SU-DHL-6 (cell line): ENCODE results near the gene CSK.

ENCODE experiments used
- H2AFZ ChIP-seq: fragments of 200-600 bp; sonication (generic); 2 replicates; pipeline ENCODE4 v1.6.1; 2014; ENCODE audit warnings: low read depth, mild to moderate bottlenecking, moderate library complexity, mixed read lengths, antibody characterized with exemption, low read length; ENCODE audit not compliant: severe bottlenecking
- H3F3A ChIP-seq: fragments of 200-600 bp; shearing (Covaris generic); 2 replicates; pipeline ENCODE4 v1.6.0; 2016; ENCODE audit warnings: antibody characterized with exemption, mild to moderate bottlenecking; ENCODE audit not compliant: insufficient read depth
- H3K27ac ChIP-seq: fragments of 200-600 bp; sonication (generic); 2 replicates; pipeline ENCODE4 v1.5.1; 2016; ENCODE audit warnings: low read depth, mild to moderate bottlenecking, low read length, moderate library complexity, mixed read lengths
- H3K27me3 ChIP-seq: fragments of 200-600 bp; sonication (generic), shearing (Covaris generic); 2 replicates; pipeline ENCODE4 v1.6.0; 2014; ENCODE audit warnings: mild to moderate bottlenecking, low read length
- H3K36me3 ChIP-seq: fragments of 200-600 bp; sonication (generic); 2 replicates; pipeline ENCODE4 v1.6.1; 2014; ENCODE audit warnings: mild to moderate bottlenecking, low read length, mixed read lengths
- H3K4me2 ChIP-seq: fragments of 300-600, 200-600 bp; shearing (Covaris generic), sonication (generic); 2 replicates; pipeline ENCODE4 v1.6.0; 2014; ENCODE audit warnings: low read length, low read depth, mild to moderate bottlenecking; ENCODE audit not compliant: poor library complexity, severe bottlenecking
- H3K4me3 ChIP-seq: fragments of 200-600 bp; sonication (generic); 2 replicates; pipeline ENCODE4 v1.5.1; 2014; ENCODE audit warnings: antibody characterized with exemption, low read length, mild to moderate bottlenecking, mixed read lengths; ENCODE audit not compliant: insufficient read depth, poor library complexity, severe bottlenecking
- H3K79me2 ChIP-seq: fragments of 200-600 bp; sonication (generic); 2 replicates; pipeline ENCODE4 v1.6.1; 2014; ENCODE audit warnings: mild to moderate bottlenecking, low read length, moderate library complexity; ENCODE audit not compliant: insufficient read depth
- H3K9ac ChIP-seq: fragments of 200-600 bp; sonication (generic); 2 replicates; pipeline ENCODE4 v1.7.0; 2014; ENCODE audit warnings: mild to moderate bottlenecking, low read length
- H3K9me2 ChIP-seq: fragments of 200-600 bp; sonication (generic); replicated peaks from 2 replicates; pipeline ENCODE4 v1.6.1; 2014; ENCODE audit warnings: low read length; ENCODE audit not compliant: insufficient read depth
- H3K9me3 ChIP-seq: fragments of 200-600 bp; sonication (generic); 2 replicates; pipeline ENCODE4 v1.6.1; 2014; ENCODE audit warnings: low read length, mixed read lengths; ENCODE audit not compliant: insufficient read depth
- H4K20me1 ChIP-seq: fragments of 200-600 bp; sonication (generic); 2 replicates; pipeline ENCODE4 v1.6.1; 2014; ENCODE audit warnings: low read depth, mild to moderate bottlenecking, antibody characterized with exemption, low read length, moderate library complexity, mixed read lengths
- EZH2phosphoT487 ChIP-seq: fragments of 200-600 bp; sonication (generic), shearing (Covaris generic); conservative IDR thresholded peaks from 2 replicates; pipeline ENCODE4 v1.6.1; 2018; ENCODE audit warnings: mild to moderate bottlenecking, antibody characterized with exemption, low read length, moderate library complexity, mixed read lengths
- TF ChIP-seq, protein P1 (sequence below): fragments of 200-600 bp; sonication (generic); IDR thresholded peaks from one replicate; pipeline ENCODE4 v1.5.1; 2017; ENCODE audit warnings: antibody characterized with exemption, mild to moderate bottlenecking, low read length, moderate library complexity; ENCODE audit not compliant: insufficient read depth, poor library complexity, severe bottlenecking

The CSK gene

DNA sequence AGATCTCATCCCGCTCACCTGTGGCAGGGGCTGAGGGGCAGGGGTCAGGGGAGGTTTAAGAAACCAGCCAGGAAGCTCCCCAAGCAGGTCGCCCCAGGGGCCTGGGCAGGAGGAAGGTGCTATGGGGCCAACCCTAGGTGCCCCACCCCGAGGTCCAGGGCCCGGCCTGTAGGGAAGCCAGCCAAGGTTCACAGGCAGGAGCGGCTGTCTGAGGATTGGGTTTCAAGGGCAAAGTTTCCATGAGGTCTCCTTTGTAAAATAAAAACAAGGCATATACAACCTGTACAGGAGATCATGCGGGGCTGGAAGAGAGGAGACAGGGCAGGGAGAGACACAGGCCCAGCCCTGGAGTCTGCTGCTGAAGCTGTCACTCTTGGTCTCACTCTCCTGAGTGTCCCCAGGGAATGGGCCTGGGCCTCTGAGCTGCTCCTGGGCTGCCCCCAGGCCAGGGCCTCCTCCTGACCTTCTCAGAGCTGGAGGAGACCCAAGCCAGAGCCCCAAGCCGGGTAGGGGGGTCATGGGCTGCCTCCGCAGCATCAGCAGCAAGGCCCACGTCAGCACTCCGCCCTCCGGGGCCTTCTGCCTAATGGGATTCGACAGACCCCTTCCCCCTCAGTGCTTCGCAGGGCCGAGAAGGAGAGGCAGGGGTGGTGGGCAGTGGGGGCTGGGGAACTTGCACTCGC is 50.1 kb downstream of the CSK start:
- Histone ChIP-seq H2AFZ (no peak overlapping the region), H3K9me3 (no peaks in the 10 kb centered on the region), H3K9me2 (no peaks in the 10 kb centered on the region), H3F3A (no peaks in the 10 kb centered on the region), H3K4me3 (no peak overlapping the region), H3K27me3 (no peaks in the 10 kb centered on the region), H3K27ac (no peak overlapping the region), H3K4me2 (no peak overlapping the region), H4K20me1 (no peaks in the 10 kb centered on the region), H3K9ac (no peak overlapping the region), H3K79me2 (no peaks in the 10 kb centered on the region), H3K36me3 (no peaks in the 10 kb centered on the region)
- TF ChIP-seq EZH2phosphoT487: no peak
- TF ChIP-seq, protein P1, sequence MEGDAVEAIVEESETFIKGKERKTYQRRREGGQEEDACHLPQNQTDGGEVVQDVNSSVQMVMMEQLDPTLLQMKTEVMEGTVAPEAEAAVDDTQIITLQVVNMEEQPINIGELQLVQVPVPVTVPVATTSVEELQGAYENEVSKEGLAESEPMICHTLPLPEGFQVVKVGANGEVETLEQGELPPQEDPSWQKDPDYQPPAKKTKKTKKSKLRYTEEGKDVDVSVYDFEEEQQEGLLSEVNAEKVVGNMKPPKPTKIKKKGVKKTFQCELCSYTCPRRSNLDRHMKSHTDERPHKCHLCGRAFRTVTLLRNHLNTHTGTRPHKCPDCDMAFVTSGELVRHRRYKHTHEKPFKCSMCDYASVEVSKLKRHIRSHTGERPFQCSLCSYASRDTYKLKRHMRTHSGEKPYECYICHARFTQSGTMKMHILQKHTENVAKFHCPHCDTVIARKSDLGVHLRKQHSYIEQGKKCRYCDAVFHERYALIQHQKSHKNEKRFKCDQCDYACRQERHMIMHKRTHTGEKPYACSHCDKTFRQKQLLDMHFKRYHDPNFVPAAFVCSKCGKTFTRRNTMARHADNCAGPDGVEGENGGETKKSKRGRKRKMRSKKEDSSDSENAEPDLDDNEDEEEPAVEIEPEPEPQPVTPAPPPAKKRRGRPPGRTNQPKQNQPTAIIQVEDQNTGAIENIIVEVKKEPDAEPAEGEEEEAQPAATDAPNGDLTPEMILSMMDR: no peak

DNA sequence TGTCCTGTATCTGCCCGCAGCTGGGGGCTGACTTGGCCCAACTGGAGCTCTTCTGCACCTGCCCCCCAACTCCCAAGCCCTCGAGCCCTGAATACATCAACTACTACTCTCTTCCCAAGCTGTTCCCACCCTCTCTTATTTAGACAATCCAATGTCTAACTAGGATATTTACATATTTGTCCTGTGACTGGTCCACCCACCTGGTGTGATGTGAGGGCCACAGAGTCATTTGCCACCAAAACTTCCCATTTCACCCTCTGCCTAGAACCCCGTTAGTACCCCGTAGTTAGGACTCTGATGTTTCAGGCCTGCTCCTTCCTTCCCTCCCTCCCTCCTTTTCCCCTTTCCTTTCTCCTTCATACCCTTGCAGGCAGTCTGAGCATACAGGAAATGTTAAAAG is 50.9 kb downstream of the CSK start:
- Histone ChIP-seq H3K36me3 (no peaks in the 10 kb centered on the region), H3F3A (no peaks in the 10 kb centered on the region), H3K27ac (no peak overlapping the region), H4K20me1 (no peaks in the 10 kb centered on the region), H3K4me2 (no peak overlapping the region), H3K27me3 (no peaks in the 10 kb centered on the region), H3K9me2 (no peaks in the 10 kb centered on the region), H3K79me2 (no peaks in the 10 kb centered on the region), H3K9me3 (no peaks in the 10 kb centered on the region), H3K4me3 (no peak overlapping the region), H2AFZ (no peak overlapping the region), H3K9ac (no peak overlapping the region)
- TF ChIP-seq EZH2phosphoT487: no peak
- TF ChIP-seq, protein P1: no peak

DNA sequence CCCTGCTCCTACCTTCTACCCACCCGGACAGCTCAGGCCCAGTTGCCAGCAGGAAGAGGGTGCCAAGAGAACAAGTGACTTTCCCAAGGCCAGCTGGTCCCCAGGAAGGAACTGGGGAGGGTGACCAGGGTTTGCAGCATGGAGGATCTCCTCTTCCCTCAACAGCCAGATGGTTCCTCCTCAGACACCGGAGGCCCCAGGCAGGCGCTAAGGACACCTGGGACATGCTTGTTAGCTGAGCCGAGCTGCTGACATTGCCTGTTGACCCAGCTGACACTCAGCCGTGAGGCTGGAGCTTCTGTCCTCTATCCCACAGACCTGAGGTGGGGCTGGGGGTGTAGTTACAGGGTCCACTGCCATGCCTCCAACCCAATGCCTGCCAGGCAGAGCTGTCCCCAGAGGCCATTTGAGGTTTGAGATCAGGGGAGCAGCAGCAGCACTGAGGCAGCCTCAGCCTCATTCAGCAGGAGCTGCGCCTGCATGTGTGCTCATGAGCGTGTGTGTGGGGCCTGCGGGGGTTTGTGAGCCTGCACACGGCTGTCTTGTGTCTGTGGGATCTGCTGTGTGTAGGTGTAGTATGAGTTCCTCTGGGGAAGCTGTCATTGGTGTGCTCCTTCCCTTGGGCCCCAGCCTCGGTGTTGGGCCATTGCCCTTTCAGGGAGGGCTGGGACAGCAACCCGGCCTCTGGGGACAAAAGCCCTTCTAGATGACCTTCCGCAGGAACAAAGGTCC is 51.7 kb downstream of the CSK start:
- Histone ChIP-seq H2AFZ (no peak overlapping the region), H4K20me1 (no peaks in the 10 kb centered on the region), H3K4me3 (no peak overlapping the region), H3K27me3 (no peaks in the 10 kb centered on the region), H3K9me2 (no peaks in the 10 kb centered on the region), H3K9ac (no peak overlapping the region), H3K27ac (no peak overlapping the region), H3K79me2 (no peaks in the 10 kb centered on the region), H3K4me2 (no peak overlapping the region), H3K9me3 (no peaks in the 10 kb centered on the region), H3K36me3 (no peaks in the 10 kb centered on the region), H3F3A (no peaks in the 10 kb centered on the region)
- TF ChIP-seq, protein P1: no peak
- no peak for TF ChIP-seq EZH2phosphoT487
